ENCODE results near the gene LMBR1. TPM values are rescaled to one million over a fixed set of nuclear protein-coding genes. Genes with fewer than 3 reads are reported as not detected.
"Not testable (repeated sequence)": the region's sequence is repeated elsewhere in the genome, so short reads cannot be mapped to it uniquely, and the experiment has no call there.

The LMBR1 gene
- total and polyA plus RNA-seq, 2 donors (not counting 1 experiment from before 2014, with no cell fraction given): 19.7 to 85.2 TPM

- H3K27me3 Mint-ChIP-seq: no peaks in the 10 kb centered on the region
- Histone ChIP-seq H3K9me3 (ENCODE audit: control extremely low read depth in 1 of 3, control insufficient read depth in 2 of 3, insufficient read depth in 1 of 3, low read length in 2 of 3) (peaks cover 0 to 17% (median 0%) of the 10 kb centered on the region in 3 donors), H3K27ac (ENCODE audit: low read length in 2 of 2) (no peak overlapping the region), H3K27me3 (replicated peaks in 1 of 4; ENCODE audit: control extremely low read depth in 1 of 4, control insufficient read depth in 3 of 4, insufficient read depth in 4 of 4, low read length in 3 of 4) (peaks cover 0 to 4% (median 0%) of the 10 kb centered on the region in 4 experiments), H3K4me3 (ENCODE audit: control extremely low read depth in 1 of 5, extremely low read depth in 1 of 5, insufficient read depth in 1 of 5, low read depth in 2 of 5, low read length in 4 of 5) (no peak overlapping the region), H3K9ac (ENCODE audit: low read length) (no peak overlapping the region), H4K20me1 (ENCODE audit: control insufficient read depth, insufficient read depth, low read length, poor library complexity, severe bottlenecking) (no peaks in the 10 kb centered on the region), H3K4me1 (ENCODE audit: control insufficient read depth in 2 of 2, insufficient read depth in 2 of 2, low read length in 2 of 2) (peaks cover 11 to 26% of the 10 kb centered on the region in 2 donors), H3K36me3 (replicated peaks in 1 of 2; ENCODE audit: control extremely low read depth in 1 of 2, control insufficient read depth in 1 of 2, extremely low read depth in 1 of 2, insufficient read depth in 2 of 2, low read length in 1 of 2) (no peaks in the 10 kb centered on the region), H3K79me2 (ENCODE audit: control insufficient read depth, insufficient read depth, low read length) (peaks cover 5% of the 10 kb centered on the region), H2AFZ (ENCODE audit: insufficient read depth, low read depth, low read length, poor library complexity, severe bottlenecking) (no peak overlapping the region), H3K4me2 (replicated peaks; ENCODE audit: low read depth, low read length, poor library complexity, severe bottlenecking) (no peak overlapping the region)
- H3K9me3 Mint-ChIP-seq (ENCODE audit: insufficient read depth): peaks cover 5% of the 10 kb centered on the region
- WGBS (ENCODE audit: insufficient coverage): 98% methylated on average over 4 of the region's 8 CpGs
- H3K27ac Mint-ChIP-seq: no peak overlapping the region
- peaks cover 36% of the 10 kb centered on the region for H3K4me1 Mint-ChIP-seq
- POLR2A ChIA-PET: no interaction called here
- TF ChIP-seq EZH2 (IDR thresholded peaks at IDR 0.05; ENCODE audit: borderline replicate concordance, insufficient read depth, low read depth, low read length, poor library complexity, severe bottlenecking): no peak
- TF ChIP-seq CTCF (IDR thresholded peaks at IDR 0.05): no peak
- intact Hi-C loops (cut with micrococcal nuclease): no loop called here
- H3K4me3 Mint-ChIP-seq: peak overlapping the region; percentile 96
- ATAC-seq (ENCODE audit: low read depth) (no peak), DNase-seq (no peak)
- CTCF ChIA-PET: no interaction called here
Observed at GRCh38 chr7:156638443-156639077, 254.4 kb downstream of the LMBR1 start.

- H3K4me3 ChIP-seq (ENCODE audit: control extremely low read depth in 1 of 5, extremely low read depth in 1 of 5, insufficient read depth in 1 of 5, low read depth in 2 of 5, low read length in 4 of 5); H3K27me3 ChIP-seq (replicated peaks in 1 of 4; ENCODE audit: control extremely low read depth in 1 of 4, control insufficient read depth in 3 of 4, insufficient read depth in 4 of 4, low read length in 3 of 4); H3K4me2 ChIP-seq (replicated peaks; ENCODE audit: low read depth, low read length, poor library complexity, severe bottlenecking); intact Hi-C loops (cut with micrococcal nuclease); H2AFZ ChIP-seq (ENCODE audit: insufficient read depth, low read depth, low read length, poor library complexity, severe bottlenecking); H3K4me3 Mint-ChIP-seq; H3K27ac ChIP-seq (ENCODE audit: low read length in 2 of 2); DNase-seq; H3K79me2 ChIP-seq (ENCODE audit: control insufficient read depth, insufficient read depth, low read length); H3K9me3 Mint-ChIP-seq (ENCODE audit: insufficient read depth); H4K20me1 ChIP-seq (ENCODE audit: control insufficient read depth, insufficient read depth, low read length, poor library complexity, severe bottlenecking); POLR2A ChIA-PET; H3K36me3 ChIP-seq (replicated peaks in 1 of 2; ENCODE audit: control extremely low read depth in 1 of 2, control insufficient read depth in 1 of 2, extremely low read depth in 1 of 2, insufficient read depth in 2 of 2, low read length in 1 of 2); CTCF ChIA-PET; H3K9ac ChIP-seq (ENCODE audit: low read length); ATAC-seq (ENCODE audit: low read depth); H3K27me3 Mint-ChIP-seq; H3K27ac Mint-ChIP-seq: not testable (repeated sequence)
- Histone ChIP-seq H3K4me1 (ENCODE audit: control insufficient read depth in 2 of 2, insufficient read depth in 2 of 2, low read length in 2 of 2) (peaks cover 11 to 26% of the 10 kb centered on the region in 2 donors), H3K9me3 (ENCODE audit: control extremely low read depth in 1 of 3, control insufficient read depth in 2 of 3, insufficient read depth in 1 of 3, low read length in 2 of 3) (peaks cover 0 to 17% (median 0%) of the 10 kb centered on the region in 3 donors)
- peaks cover 36% of the 10 kb centered on the region for H3K4me1 Mint-ChIP-seq
- no CpG with 5 or more reads among the region's 7 CpGs for WGBS (ENCODE audit: insufficient coverage)
Observed at GRCh38 chr7:156637093-156637492, 255.9 kb downstream of the LMBR1 start.
